ENCODE measurements around the gene HOXC11.

The HOXC11 gene

DNA sequence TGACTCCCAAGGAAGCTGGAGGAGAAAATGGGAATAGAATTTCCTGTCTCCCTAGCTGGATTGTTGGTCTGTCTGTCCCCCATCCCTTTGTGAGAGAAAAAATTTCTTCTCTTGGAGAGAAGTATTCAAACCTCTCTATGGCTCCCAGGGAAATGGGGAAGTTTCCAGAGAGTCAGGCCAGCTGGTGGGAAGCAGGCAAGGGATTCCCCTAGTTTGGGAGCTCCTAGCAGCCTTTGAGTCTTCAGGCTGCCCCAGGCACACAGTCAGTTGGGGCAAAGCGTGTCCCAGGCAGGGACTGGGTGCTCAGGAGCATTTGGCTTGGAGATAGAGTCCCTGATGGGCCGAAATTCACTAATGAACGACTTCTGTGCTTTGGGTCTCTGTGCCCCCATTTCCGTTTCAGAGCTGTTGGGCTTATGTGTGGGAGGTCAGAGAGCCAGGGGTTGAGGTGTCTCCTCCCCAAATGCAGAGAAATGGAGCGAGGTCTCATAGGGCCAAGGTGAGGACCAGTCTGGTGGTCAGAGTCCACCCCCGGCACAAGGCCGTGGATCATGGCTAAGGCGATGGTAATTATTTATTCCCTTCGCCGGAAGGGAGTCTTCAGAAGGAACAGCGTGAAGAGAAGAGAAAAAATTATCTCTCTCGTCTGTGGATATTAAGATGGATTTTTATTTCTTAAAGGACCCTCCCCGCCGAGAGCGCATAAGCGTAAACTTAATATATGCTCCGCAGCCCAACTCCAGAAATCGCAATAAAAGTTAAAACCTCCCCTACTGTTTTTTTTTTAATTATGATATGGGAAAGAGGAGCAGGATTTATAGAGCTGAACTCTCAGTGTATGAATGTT is 20.5 kb downstream of the HOXC11 start:
- in situ Hi-C loops (cut with MboI; ENCODE audit: low pct_unique_long_range_greater_than_20kb, low sequenced_read_pairs) = no loop called here
- no peak for DNase-seq

DNA sequence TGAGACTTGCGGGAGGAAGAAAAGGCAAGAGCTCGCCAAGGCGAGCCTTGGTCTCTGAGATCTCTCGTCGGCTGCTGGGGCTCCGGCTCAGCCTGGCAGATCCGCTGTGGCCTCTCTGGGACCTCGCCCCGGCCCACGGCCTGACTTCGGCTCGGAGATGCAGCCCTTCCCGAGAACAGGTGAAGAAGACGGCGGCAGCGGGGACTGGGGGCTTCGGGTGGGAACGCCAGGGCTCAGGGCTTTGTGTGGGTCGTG is 21.0 kb downstream of the HOXC11 start:
- in situ Hi-C loops (cut with MboI; ENCODE audit: low pct_unique_long_range_greater_than_20kb, low sequenced_read_pairs) = no loop called here
- DNase-seq = no peak

GRCh38 chr12:53994264-53995001 is 21.5 kb downstream of the HOXC11 start:
- no peak for DNase-seq
- in situ Hi-C loops (cut with MboI; ENCODE audit: low pct_unique_long_range_greater_than_20kb, low sequenced_read_pairs) = no loop called here

- no peak for DNase-seq
- in situ Hi-C loops (cut with MboI; ENCODE audit: low pct_unique_long_range_greater_than_20kb, low sequenced_read_pairs) = no loop called here
Measured at GRCh38 chr12:53995002-53995377, 22.1 kb downstream of the HOXC11 start.

DNA sequence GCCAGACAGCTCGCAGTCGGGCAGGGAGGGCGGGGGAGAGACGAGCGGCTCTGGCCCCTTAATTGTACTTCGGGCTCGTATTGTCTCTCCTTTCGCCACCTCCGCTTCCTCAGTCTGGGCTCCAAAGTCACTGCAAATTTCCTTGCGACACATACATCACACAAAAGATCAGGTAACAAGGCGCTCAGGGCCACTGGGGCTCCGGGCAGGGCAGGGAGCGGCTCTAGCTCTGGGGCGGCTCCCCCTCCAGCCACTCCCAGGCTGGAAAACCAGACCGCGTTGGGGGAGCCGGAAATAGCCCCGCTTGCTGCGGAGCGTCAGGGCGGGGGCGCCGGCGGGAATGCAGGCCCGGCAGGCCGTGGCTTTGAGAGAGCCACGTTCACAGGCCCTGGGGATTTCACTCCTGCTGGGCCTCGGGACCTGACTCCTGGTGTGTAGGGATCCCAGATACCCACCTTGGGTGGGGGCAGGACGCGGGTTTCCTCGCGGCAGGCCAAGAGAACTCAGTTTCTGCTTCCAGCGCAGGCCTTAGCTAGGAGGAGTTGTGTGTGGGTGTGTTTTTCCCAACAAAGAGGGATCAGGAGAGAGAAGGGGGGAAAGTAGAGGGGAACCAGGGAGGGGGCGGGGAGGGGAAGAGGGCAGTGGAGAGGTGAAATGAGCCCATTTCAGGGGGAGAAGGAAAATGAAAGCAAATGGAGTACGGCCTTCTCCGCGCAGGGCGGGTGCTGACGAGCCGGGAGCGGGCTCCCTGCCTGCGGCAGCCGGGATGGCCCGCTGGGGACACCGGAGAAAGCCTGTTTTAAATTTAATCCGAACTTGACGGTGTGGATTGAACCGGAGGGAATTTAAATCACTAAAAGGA is 22.7 kb downstream of the HOXC11 start:
- peak; percentile 88 for DNase-seq
- in situ Hi-C loops (cut with MboI; ENCODE audit: low pct_unique_long_range_greater_than_20kb, low sequenced_read_pairs) = no loop called here

GRCh38 chr12:53996240-53997203 is 23.6 kb downstream of the HOXC11 start:
- in situ Hi-C loops (cut with MboI; ENCODE audit: low pct_unique_long_range_greater_than_20kb, low sequenced_read_pairs) = no loop called here

DNA sequence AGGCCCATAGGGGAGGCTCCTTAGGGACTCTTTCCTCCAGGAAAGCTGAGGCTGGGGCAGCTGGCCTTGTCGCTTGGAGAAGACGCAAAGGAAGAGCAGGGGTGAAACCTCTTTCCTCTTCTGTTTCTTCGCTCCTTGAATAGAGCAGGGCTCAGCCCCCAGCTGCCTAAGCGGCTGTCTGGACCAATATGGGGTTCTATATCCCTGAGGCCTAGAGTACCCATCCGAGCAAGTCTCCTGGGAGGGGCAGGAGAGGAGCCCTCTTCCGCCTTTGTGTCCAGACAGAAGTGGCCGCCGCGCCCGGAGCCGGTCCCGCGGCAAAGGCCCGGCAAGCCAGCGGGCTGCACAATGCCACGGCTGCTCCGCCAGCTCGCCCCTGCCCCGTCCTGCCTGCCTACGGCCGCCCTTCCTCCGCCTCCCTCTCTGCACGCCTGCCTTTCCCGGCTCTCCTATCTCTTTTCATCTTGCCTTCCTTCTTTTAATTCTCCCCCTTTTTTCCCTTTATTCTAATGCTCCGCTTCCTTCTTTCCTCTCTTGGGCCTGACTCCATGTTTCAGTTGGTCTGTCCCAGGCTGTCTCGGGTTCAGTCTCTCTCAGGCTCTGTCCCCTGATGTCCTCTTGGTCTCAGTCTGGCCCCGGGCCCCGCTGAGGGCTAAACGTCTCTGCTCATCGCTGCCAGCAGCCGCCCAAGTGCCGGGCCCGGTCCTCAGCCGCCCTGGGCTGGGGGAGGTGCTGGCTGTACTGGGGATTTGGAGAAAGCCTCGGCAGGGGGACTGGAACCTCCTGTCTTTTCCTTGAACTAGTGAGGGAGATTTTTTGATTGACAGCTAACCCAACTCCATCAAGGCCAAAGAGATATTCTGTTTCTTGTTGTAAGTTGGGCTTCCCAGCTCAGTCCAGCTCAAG is 24.5 kb downstream of the HOXC11 start:
- no peak for DNase-seq
- in situ Hi-C loops (cut with MboI; ENCODE audit: low pct_unique_long_range_greater_than_20kb, low sequenced_read_pairs) = no loop called here

More at GRCh38 chr12:53996240-53997203, 23.6 kb downstream of the HOXC11 start:
- DNase-seq = no peak

GRCh38 chr12:53998110-53998899 is 25.4 kb downstream of the HOXC11 start:
- in situ Hi-C loops (cut with MboI; ENCODE audit: low pct_unique_long_range_greater_than_20kb, low sequenced_read_pairs) = no loop called here
- DNase-seq = no peak

DNA sequence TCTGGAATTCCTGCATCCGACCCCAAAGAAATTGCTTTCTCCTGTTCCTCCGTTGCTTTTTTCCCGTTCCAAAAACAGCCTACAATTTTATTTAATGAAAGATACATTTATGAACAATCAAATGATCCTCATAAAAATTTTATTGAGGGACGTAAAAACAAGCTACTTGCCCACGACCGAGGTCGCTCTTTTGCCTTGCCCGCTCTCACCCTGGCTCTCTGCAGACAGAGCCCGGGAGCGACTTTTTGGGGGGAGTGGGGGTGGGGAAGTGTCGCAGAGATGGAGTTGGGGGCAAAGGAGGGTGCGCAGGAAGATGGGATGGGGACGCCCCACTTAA is 25.9 kb downstream of the HOXC11 start:
- in situ Hi-C loops (cut with MboI; ENCODE audit: low pct_unique_long_range_greater_than_20kb, low sequenced_read_pairs) = no loop called here
- DNase-seq = no peak

DNA sequence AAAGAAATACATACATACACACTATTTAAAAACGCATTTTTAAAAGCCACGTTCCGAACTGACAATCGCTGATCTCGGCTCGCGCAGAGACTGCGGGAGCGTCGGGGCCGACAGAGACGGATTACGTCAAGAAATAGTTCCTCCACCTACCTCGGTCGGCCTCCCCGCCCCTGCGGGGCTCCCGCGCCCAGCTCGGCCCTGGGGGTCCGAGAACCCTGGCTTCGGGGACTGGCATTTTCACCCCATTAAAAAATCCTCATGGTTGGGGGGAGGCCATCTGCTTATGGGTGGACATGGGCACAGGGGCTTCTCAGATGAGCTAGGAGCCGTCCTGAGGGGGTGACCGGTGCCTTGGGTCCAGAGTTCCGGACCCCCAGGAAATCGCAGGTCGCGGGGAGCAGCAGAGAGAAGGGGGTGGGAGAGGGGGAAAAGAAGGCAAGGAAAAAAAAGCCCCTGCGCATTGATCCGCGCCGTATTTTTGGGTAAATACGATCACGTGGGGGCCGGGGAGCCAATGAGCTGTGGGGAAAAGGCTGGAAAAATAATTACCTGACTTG is 26.7 kb downstream of the HOXC11 start:
- no peak for DNase-seq
- in situ Hi-C loops (cut with MboI; ENCODE audit: low pct_unique_long_range_greater_than_20kb, low sequenced_read_pairs) = loop anchor here (10.0 kb wide), 1 partner anchor 195 kb away; no protein-coding TSS in a partner anchor

DNA sequence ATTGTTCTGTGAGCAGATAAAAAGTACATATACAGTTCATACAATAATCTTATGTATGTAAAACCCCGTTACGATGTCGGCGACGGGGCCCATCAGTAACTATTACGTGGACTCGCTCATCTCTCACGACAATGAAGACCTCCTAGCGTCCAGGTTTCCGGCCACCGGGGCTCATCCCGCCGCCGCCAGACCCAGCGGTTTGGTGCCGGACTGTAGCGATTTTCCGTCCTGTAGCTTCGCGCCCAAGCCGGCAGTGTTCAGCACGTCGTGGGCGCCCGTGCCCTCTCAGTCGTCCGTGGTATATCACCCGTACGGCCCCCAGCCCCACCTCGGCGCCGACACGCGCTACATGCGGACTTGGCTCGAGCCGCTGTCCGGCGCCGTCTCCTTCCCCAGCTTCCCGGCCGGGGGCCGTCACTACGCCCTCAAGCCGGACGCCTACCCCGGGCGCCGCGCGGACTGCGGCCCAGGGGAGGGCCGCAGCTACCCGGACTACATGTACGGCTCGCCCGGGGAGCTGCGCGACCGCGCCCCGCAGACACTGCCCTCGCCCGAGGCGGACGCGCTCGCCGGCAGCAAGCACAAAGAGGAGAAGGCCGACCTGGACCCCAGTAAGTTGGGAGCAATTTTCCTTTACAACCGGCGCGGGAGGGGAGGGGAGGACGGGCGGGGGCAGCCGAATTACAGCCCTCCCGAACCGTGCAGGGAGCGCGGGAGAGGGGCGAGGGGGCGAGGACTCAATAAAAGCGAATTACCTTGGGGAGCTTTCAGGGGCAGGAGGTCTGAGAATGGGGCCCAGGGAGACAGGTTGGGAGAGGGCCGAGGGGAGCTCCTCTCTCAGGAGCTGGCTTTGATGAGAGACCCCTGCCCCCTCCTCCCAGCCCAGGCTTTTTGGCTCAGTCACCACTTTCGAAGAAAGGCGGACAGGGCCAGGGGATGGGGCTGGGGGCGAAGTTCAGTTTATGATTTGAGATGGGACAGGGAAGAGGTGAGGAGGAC is 27.5 kb downstream of the HOXC11 start, which contains the start of gene HOXC9:
Gene HOXC9, plus strand, starts transcription at position 46 of the 999 bp plus-strand sequence. Its CDS starts 28 bp downstream, at position 74.
- DNase-seq = no peak
- in situ Hi-C loops (cut with MboI; ENCODE audit: low pct_unique_long_range_greater_than_20kb, low sequenced_read_pairs) = loop anchor here (10.0 kb wide), 1 partner anchor 194 kb away; no protein-coding TSS in a partner anchor

DNA sequence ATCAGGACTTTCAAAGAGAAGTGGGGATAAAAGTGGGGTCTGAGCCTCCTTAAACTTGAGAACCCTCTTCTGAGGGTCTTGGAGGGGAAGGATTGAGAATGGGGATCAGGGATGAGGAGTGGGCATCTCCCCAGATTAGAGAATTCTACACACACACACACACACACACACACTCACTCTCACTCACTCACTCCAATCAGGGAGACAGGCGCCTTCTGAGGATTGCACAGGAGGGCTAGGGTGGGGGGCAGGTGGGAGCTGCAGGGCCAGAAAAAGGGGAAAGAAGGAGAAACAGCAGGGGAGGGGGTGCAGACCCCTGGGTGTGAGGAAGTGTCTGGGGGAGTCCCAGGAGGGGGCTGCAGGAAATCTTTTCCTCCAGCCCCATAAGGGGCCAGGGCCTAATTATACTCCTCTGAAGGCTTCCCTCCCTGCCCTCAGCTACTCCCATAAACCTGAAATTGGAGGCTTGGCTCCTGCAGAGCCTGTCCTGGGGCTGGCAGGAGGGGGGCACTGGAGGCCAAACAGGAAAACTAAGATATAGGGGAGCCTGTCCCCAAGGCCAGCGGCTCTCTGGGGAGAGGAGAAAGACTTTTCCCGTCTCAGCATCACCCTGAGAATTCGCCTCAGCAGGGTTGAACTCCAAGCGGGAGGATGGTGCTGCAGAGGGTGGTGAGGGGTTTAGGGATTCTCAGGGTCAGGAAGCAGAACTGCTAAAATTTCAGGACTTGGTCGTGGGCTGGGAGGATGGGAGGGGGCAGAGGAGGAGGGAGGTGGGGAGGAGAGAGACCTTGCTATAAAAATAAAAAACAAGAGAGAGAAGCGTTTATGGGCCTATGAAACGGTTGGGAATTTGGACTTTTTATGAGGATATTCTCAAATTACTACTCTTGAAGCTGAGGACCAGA is 28.6 kb downstream of the HOXC11 start:
- no peak for DNase-seq
- in situ Hi-C loops (cut with MboI; ENCODE audit: low pct_unique_long_range_greater_than_20kb, low sequenced_read_pairs) = loop anchor here (10.0 kb wide), 1 partner anchor 193 kb away; no protein-coding TSS in a partner anchor

DNA sequence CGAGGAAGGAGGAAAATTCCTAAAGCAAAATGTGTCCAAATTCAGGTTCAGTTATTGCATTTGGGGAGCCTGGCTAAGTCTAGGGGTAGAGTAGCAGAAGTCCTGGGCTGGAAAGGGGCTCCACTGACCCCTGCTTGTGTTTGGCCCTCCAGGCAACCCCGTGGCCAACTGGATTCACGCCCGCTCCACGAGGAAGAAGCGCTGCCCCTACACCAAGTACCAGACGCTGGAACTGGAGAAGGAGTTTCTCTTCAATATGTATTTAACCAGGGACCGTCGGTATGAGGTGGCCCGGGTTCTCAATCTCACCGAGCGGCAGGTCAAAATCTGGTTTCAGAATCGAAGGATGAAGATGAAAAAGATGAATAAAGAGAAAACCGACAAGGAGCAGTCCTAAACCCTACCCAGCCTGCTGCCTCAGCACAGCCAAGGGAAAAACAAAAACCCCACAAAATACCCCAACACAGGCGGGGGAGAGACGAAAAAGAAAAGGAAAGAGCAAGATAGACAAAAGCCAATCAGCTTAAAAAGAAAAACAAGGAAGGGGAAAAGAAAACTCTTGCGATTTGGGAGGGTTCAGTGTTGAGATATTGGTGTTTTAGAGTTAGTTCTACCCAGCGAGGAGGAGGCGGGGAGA is 29.5 kb downstream of the HOXC11 start:
- no peak for DNase-seq
- in situ Hi-C loops (cut with MboI; ENCODE audit: low pct_unique_long_range_greater_than_20kb, low sequenced_read_pairs) = loop anchor here (10.0 kb wide), 1 partner anchor 192 kb away; no protein-coding TSS in a partner anchor

DNA sequence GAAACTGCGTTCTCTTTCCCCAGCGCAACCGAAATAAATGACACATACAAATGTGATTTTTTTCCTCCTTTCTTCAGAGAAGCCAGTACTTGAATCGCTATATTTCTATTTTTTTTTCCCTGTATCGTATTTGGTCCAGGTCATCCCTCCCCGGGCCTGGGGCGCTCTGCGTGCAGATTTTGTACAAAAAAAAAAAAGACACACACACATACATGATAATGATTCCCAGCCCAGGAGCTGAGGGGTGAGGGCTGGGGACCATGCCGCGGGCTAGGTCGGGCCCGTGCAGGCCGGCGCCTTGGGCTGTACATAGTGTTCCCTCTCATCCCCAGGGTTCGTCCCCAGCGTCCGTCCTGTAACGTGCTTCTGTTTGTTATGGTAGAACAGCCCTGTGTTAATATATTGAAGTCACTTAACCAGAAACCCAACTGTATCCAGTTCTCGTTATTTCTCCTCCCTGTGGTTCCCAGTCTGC is 30.0 kb downstream of the HOXC11 start:
- in situ Hi-C loops (cut with MboI; ENCODE audit: low pct_unique_long_range_greater_than_20kb, low sequenced_read_pairs) = loop anchor here (10.0 kb wide), 1 partner anchor 192 kb away; no protein-coding TSS in a partner anchor
- DNase-seq = no peak

Data from KBM-7 (cell line).